Measurements from ENCODE around the gene SV2C.

DNA sequence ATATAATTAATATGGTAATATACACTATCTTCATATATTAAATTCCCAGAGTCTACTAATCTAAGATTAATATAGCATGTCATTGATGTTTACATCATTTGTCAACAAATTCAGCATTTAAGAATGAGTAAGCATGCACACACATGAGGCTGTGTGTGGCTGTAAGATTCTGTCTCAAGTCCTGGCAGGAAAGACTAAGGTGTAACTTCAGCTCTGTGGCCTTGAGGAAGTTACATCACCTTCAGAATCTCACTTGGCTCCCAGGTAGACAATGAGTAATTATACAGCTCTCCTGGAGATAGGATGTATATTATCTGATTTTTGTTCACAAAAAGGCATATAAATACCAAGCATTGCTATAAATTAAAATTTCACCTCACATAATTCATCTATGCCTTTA, 200.5 kb downstream of the SV2C start:
- TF ChIP-seq, protein P1, sequence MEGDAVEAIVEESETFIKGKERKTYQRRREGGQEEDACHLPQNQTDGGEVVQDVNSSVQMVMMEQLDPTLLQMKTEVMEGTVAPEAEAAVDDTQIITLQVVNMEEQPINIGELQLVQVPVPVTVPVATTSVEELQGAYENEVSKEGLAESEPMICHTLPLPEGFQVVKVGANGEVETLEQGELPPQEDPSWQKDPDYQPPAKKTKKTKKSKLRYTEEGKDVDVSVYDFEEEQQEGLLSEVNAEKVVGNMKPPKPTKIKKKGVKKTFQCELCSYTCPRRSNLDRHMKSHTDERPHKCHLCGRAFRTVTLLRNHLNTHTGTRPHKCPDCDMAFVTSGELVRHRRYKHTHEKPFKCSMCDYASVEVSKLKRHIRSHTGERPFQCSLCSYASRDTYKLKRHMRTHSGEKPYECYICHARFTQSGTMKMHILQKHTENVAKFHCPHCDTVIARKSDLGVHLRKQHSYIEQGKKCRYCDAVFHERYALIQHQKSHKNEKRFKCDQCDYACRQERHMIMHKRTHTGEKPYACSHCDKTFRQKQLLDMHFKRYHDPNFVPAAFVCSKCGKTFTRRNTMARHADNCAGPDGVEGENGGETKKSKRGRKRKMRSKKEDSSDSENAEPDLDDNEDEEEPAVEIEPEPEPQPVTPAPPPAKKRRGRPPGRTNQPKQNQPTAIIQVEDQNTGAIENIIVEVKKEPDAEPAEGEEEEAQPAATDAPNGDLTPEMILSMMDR (IDR thresholded peaks at IDR 0.05): no peak
- no peak for TF ChIP-seq EZH2 (IDR thresholded peaks at IDR 0.05)
